Measurements from ENCODE around the gene HOXA11.

Gene HOXA11

GRCh38 chr7:27165089-27165995 lies 19.7 kb downstream of the HOXA11 start, which contains the start of gene HOXA9:
Gene HOXA9, minus strand, starts transcription at chr7:27165537. Its CDS starts 80 bp downstream, at chr7:27165457.
- no peak within 1 kb of the TSS for H3K4me3 ChIP-seq (ENCODE audit: low read depth, low read length)
- TF ChIP-seq CTCF (IDR thresholded peaks at IDR 0.05; ENCODE audit: borderline replicate concordance, insufficient read depth, low read depth, low read length): no peak

- H3K4me3 ChIP-seq (ENCODE audit: low read depth, low read length): no peak overlapping the region
Observed at GRCh38 chr7:27164367-27165088, 20.5 kb downstream of the HOXA11 start.

GRCh38 chr7:27164045-27164366 lies 21.0 kb downstream of the HOXA11 start:
- H3K4me3 ChIP-seq (ENCODE audit: low read depth, low read length): no peak overlapping the region
- no peak for TF ChIP-seq CTCF (IDR thresholded peaks at IDR 0.05; ENCODE audit: borderline replicate concordance, insufficient read depth, low read depth, low read length)

More at GRCh38 chr7:27164367-27165088, 20.5 kb downstream of the HOXA11 start:
- TF ChIP-seq CTCF (IDR thresholded peaks at IDR 0.05; ENCODE audit: borderline replicate concordance, insufficient read depth, low read depth, low read length): no peak

- no peak for TF ChIP-seq CTCF (IDR thresholded peaks at IDR 0.05; ENCODE audit: borderline replicate concordance, insufficient read depth, low read depth, low read length)
- no peak overlapping the region for H3K4me3 ChIP-seq (ENCODE audit: low read depth, low read length)
Observed at GRCh38 chr7:27163288-27164044, 21.6 kb downstream of the HOXA11 start.

- TF ChIP-seq CTCF (IDR thresholded peaks at IDR 0.05; ENCODE audit: borderline replicate concordance, insufficient read depth, low read depth, low read length): no peak
- no peak overlapping the region for H3K4me3 ChIP-seq (ENCODE audit: low read depth, low read length)
Observed at GRCh38 chr7:27162561-27163287, 22.3 kb downstream of the HOXA11 start.

- no peak overlapping the region for H3K4me3 ChIP-seq (ENCODE audit: low read depth, low read length)
- no peak for TF ChIP-seq CTCF (IDR thresholded peaks at IDR 0.05; ENCODE audit: borderline replicate concordance, insufficient read depth, low read depth, low read length)
Observed at GRCh38 chr7:27161721-27162560, 23.1 kb downstream of the HOXA11 start.
